Muscle layer of duodenum (tissue), 2 donors: Measurements from ENCODE around the gene SAV1.
A peak's percentile ranks its signal among the peaks of the same experiment; 100 is the strongest.
"Not testable (repeated sequence)": the region's sequence is repeated elsewhere in the genome, so short reads cannot be mapped to it uniquely, and the experiment has no call there.

Experiments used
- H3K27ac ChIP-seq: one replicate; pipeline ENCODE4 v1.7.0; 2013; ENCODE audit warnings: mild to moderate bottlenecking, low read length
- H3K27me3 ChIP-seq: one replicate; pipeline ENCODE4 v1.7.0; 2013; ENCODE audit warnings: low read depth, mild to moderate bottlenecking, control low read depth, low read length
- H3K36me3 ChIP-seq, 2 donors: one replicate each; pipeline ENCODE4 v1.7.0; 2013; ENCODE audit warnings: low read length in 2 of 2, control low read depth in 1 of 2, mild to moderate bottlenecking in 1 of 2; ENCODE audit not compliant: insufficient read depth in 2 of 2, control insufficient read depth in 1 of 2
- H3K4me1 ChIP-seq, 2 donors: one replicate each; pipeline ENCODE4 v1.7.0; 2013; ENCODE audit warnings: low read length in 2 of 2, mild to moderate bottlenecking in 2 of 2, control low read depth in 1 of 2, moderate library complexity in 1 of 2; ENCODE audit not compliant: insufficient read depth in 2 of 2, control insufficient read depth in 1 of 2
- H3K4me3 ChIP-seq, 2 donors: one replicate each; pipeline ENCODE4 v1.7.0; 2013; ENCODE audit warnings: low read length in 2 of 2, low read depth in 1 of 2, mild to moderate bottlenecking in 1 of 2
- H3K9me3 ChIP-seq, 2 donors: one replicate each; pipeline ENCODE4 v1.7.0; 2013; ENCODE audit warnings: low read length in 2 of 2, control low read depth in 1 of 2, mild to moderate bottlenecking in 1 of 2; ENCODE audit not compliant: control insufficient read depth in 1 of 2
- donor health status: healthy.

SAV1 gene

DNA sequence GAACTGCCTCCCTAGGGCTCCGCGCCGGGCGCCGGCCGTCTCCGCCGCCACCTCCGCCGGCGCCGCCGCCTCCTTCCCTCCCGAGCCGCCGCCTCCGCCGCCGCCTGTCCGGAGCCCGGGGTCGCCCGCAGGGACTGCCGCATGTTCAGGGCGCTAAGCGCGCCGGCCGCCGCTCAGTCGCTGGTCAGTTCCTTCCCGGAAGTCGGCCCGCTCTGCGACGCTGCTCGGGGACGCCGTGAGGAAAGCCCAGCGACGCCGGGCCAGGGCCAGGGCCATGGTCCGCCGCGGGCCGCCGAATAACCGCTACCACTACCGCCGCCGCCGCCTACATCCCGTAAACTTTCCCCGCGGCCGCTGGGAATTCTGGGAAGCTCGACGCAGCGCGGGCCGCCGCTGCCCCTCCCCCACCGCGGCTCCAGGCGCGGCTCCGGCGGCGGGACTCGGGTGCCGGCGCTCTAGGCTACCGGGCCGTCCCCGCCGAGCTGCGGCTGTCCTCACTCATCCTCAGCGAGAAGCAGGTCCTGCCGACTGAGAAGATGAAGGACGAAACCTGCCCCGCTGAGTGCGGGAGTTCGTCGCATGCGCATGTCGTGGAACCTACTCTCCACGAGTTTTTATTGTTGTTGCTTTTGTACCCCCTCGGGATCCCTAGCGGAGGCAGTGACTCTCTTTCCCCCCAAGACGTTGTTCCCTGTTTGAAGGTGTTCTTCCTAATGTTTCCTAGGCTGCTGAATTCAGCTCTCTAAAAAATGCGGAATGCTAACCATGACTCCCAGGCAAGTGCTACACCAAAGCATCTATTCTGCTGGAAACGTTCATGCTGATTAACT is at the start of gene SAV1:
SAV1 (minus strand) TSS at position 311 of the 830 bp plus-strand sequence. CDS start 339 bp downstream, outside the sequence.
- no peaks in the 10 kb centered on the region for H3K27me3 ChIP-seq
- H3K36me3 ChIP-seq, result no peaks in the 10 kb centered on the region
- peaks cover 0 to 6% of the 10 kb centered on the region in 2 donors for H3K4me1 ChIP-seq
- H3K4me3 ChIP-seq, result peak within 1 kb of the TSS; percentile 85 to 87
- H3K27ac ChIP-seq, result peak within 1 kb of the TSS; percentile 92
- no peaks in the 10 kb centered on the region for H3K9me3 ChIP-seq

DNA sequence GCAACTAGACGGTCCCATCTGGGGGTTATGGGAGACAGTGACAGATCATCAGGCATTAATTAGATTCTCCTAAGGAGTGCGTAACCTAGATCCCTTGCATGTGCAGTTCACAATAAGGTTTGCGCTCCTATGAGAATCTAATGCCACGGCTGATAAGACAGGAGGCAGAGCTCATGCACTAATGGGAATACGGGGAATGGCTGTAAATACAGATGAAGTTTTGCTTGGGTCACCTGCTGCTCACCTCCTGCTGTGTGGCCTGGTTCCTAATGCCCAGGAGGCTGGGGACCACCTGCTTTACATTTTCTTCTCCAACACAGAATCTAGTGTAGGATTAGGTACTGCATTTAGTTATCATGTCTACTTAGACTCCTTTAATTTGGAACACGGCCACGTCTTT is 49.7 kb upstream of the SAV1 start:
- H3K27ac ChIP-seq, result no peak overlapping the region
- peaks cover 0 to 4% of the 10 kb centered on the region in 2 donors for H3K36me3 ChIP-seq
- no peaks in the 10 kb centered on the region for H3K27me3 ChIP-seq
- H3K4me3 ChIP-seq, result no peak overlapping the region
- H3K4me1 ChIP-seq, result no peaks in the 10 kb centered on the region
- no peaks in the 10 kb centered on the region for H3K9me3 ChIP-seq

DNA sequence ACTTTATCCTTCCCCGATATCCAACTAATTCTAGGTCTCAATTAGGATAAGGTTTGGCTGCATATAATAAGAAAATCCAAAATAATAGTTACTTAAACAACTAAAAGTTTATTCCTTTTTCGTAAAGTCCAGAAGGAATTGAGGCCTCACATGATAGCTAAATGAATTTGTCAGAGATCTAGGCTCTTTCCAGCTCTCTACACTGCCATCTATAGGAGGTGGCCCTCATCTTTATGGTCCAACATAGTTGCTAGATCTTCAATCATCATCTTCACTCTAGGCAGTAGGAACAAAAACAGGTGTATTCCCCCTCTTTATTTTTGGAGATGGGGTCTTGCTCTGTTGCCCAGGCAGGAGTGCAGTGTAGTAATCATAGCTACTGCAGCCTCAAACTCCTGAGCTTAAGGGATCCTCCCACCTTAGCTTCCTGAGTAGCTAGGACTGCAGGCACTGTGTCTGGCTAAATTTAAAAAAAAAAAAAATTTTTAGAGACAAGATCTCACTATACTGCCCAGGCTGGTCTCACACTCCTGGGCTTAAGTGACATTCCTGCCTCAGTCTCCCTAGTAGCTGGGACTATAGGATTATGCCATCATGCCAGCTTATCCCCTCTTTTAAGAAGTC is 46.5 kb upstream of the SAV1 start:
- Histone ChIP-seq H3K36me3 (no peaks in the 10 kb centered on the region), H3K4me3 (no peak overlapping the region), H3K9me3 (no peaks in the 10 kb centered on the region), H3K27ac (no peak overlapping the region), H3K27me3 (no peaks in the 10 kb centered on the region), H3K4me1 (no peaks in the 10 kb centered on the region)

DNA sequence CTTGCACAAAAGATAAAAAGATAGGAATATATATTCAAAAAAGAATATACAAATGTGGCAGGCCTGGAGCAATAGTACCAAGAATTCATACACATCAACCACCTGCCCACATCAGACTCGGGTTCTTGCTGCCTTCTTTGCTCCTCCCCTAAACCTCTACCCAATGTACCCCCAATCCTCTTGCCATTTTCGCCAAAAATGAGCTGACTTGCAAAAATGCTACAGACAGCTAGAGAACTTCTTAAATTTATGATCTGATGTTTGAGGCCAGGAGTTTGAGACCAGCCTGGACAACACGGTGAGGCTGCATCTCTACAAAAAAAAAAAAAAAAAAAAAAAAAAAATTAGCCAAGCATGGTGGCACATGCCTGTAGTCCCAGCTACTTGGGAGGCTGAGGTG is 42.9 kb upstream of the SAV1 start:
- H3K4me1 ChIP-seq, result no peaks in the 10 kb centered on the region
- H3K4me3 ChIP-seq, result no peak overlapping the region
- no peaks in the 10 kb centered on the region for H3K36me3 ChIP-seq
- H3K27ac ChIP-seq, result no peak overlapping the region
- H3K27me3 ChIP-seq, result no peaks in the 10 kb centered on the region
- no peaks in the 10 kb centered on the region for H3K9me3 ChIP-seq

DNA sequence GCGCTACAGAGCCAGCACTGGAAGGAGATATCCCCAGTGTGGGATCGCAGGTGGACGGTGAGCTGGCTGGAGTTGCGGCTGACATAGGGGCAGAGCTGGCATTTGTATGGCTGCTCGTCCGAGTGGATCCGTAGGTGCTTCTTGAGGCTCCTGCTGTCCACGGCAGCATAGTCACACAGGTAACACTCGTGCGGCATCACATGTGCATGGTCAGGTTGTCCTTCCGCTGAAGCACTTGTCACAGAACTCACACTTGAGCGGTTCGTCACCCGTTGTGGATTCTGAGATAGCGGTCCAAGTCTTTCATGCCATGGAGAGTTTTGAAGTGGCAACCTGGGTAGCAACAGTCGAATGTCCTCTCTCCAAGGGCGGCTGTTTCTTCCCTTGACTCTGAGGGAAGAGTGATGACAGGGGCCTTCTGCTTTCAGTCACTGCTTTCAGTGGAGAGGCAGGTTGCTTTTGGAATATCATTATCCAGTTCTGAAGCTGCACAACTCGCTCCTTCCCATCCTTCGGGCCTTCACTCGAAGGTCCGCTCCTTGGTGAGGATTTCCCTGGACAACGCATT is 37.0 kb upstream of the SAV1 start:
- H3K4me3 ChIP-seq, result no peak overlapping the region
- H3K4me1 ChIP-seq, result no peaks in the 10 kb centered on the region
- no peaks in the 10 kb centered on the region for H3K27me3 ChIP-seq
- no peaks in the 10 kb centered on the region for H3K36me3 ChIP-seq
- H3K9me3 ChIP-seq, result no peaks in the 10 kb centered on the region
- no peak overlapping the region for H3K27ac ChIP-seq

DNA sequence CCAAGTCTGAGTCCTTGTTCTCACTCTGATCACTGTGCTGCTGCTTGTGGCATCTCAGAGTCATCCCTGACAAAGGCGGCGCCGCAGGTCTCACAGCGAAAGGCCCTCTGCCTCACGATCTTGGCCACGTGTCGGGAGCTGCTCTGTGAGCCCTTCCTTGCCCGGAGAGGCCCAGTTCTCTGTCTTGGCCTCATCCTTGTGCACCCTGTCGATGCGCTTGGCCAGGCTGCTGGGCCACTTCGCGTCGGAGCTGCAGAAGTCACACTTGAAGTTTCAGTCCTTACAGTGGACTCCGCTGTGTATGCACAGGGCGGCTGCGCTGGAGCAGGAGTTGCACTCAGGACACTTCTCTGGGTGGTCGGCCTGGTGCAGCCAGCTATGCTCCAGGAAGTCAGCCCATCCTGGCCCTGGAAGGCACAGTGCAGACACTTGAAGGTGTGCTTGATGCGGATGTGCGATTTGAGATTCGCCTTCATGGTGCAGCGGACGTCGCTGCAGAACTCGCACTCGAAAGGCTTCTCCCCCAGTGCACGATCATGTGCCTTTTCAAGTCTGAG is 36.4 kb upstream of the SAV1 start:
- Histone ChIP-seq H3K27ac (no peak overlapping the region), H3K27me3 (no peaks in the 10 kb centered on the region), H3K9me3 (no peaks in the 10 kb centered on the region), H3K4me1 (no peaks in the 10 kb centered on the region), H3K4me3 (no peak overlapping the region), H3K36me3 (no peaks in the 10 kb centered on the region)

DNA sequence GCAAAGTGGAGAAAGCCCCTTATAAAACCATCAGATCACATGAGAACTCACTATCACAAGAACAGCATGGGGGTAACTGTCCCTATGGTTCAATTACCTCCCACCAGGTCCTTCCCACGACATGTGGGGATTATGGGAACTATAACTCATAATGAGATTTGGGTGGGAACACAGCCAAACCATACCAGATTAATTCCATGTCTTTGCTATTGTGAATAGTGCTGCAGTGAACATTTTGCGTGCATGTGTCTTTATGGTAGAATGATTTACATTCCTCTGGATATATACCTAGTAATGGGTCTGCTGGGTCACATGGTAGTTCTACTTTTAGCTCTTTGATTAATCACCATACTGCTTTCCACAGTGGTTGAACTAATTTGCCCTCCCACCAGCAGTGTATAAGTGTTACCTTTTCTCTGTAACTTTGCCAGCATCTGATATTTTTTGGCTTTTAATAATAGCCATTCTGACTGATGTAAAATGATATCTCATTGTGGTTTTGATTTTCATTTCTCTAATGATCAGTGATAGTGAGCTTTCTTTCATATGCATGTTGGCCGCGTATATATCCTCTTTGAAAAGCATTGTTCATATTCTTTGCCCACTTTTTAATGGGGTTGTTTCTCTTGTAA is 29.7 kb upstream of the SAV1 start:
- Histone ChIP-seq H3K27me3 (no peaks in the 10 kb centered on the region), H3K4me3 (no peak overlapping the region), H3K36me3 (no peaks in the 10 kb centered on the region), H3K27ac (no peak overlapping the region), H3K4me1 (no peaks in the 10 kb centered on the region), H3K9me3 (no peaks in the 10 kb centered on the region)

DNA sequence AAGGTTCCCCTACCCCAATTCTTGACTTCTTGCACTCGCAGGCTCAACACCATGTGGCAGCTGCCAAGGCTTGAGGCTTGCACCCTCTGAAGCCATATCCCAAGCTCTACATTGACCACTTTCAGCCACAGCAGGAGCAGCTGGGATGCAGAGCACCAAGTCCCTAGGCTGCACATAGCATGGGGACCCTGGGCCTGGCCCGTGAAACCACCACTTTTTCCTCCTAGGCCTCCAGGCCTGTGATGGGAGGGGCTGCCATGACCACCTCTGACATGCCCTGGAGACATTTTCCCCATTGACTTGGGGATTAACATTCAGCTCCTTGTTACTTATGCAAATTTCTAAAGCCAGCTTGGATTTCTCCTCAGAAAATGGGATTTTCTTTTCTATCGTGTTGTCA is 26.2 kb upstream of the SAV1 start:
- H3K27ac ChIP-seq, H3K36me3 ChIP-seq, H3K9me3 ChIP-seq, H3K4me3 ChIP-seq, H3K4me1 ChIP-seq, H3K27me3 ChIP-seq: not testable (repeated sequence)

DNA sequence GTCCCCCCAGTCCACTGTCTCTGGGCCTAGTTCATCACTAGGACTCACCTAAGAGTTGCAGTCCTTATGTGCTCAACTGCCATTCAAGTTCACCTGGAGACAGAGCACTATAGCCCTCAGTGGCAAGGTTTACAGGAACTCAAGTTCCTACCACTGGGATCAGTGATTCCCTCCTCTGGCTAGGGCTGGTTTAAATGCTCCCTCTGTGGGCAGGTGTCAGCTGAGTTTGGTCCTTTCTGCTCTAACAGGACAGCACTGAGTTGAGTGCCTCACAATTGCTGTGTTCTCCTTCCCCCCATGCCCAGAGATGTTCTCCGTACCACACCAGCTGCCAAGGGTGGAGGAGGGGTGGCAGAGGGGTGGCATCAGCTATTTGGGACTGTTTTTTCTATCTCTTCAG is 20.8 kb upstream of the SAV1 start:
- H3K9me3 ChIP-seq, result peaks cover 0 to 6% of the 10 kb centered on the region in 2 donors
- H3K4me3 ChIP-seq, result no peak overlapping the region
- no peaks in the 10 kb centered on the region for H3K27me3 ChIP-seq
- no peaks in the 10 kb centered on the region for H3K4me1 ChIP-seq
- H3K36me3 ChIP-seq, result no peaks in the 10 kb centered on the region
- H3K27ac ChIP-seq, result no peak overlapping the region

DNA sequence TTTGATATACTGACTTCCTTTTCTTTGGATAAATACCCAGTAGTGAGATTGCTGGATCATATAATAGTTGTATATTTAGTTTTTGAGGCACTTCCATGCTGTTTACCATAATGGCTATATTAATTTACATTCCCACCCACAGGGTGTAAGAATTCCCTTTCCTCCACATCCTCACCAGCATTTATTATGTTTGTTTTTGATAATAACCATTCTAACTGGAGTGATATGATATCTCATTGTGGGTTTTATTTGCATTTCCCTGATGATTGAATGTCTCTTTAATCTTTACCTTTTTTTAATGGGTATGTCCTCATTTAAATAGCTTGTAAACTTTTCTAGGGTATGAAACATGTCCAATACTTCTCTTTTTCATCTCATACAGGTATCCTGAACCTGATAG is 11.6 kb upstream of the SAV1 start:
- Histone ChIP-seq H3K27ac (no peak overlapping the region), H3K9me3 (no peaks in the 10 kb centered on the region), H3K4me1 (no peaks in the 10 kb centered on the region), H3K4me3 (no peak overlapping the region), H3K27me3 (no peaks in the 10 kb centered on the region), H3K36me3 (no peaks in the 10 kb centered on the region)

DNA sequence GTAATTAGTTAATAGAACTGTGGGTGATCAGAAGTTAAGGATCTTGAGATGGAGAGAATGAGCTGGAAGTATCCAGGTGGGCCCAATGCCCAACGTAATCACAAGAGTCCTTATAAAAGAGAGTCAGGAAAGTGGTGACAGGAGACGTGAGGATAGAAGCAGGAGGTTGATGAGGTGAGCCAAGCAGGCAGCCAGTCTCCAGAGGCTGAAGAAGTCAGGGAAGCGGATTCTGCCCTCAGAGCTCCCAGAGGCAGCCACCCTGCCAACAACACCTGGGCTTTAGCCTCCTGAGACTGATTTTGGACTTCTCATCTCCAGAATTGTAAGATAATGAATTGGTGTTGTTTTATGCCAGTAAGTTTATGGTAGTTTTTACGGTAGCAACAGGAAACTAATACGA is 10.1 kb upstream of the SAV1 start:
- Histone ChIP-seq H3K27me3 (no peaks in the 10 kb centered on the region), H3K9me3 (no peaks in the 10 kb centered on the region), H3K4me3 (no peak overlapping the region), H3K4me1 (no peaks in the 10 kb centered on the region), H3K36me3 (no peaks in the 10 kb centered on the region), H3K27ac (no peak overlapping the region)
